Measurements from ENCODE around the gene GIMAP5.

GIMAP5 gene

DNA sequence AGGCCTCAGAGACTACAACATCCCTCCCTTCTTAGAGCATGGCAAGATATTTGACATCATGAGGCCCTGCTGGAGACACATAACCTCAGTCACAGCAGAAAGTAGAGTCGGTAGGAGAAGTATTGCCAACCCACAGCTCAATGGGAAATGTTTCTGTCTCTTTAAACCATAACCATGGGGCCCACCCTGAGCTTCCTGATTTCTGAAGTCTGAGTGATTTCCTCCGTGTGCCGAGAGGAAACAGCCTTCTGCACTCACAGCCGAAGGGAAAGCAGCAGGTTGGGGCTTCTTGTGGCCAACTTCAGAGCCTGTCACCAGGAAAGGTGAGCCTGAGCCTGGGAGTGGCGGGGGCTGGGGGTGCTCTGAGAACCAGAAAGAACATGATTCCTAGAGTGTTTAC is 20.9 kb upstream of the GIMAP5 start, which contains the start of gene GIMAP1:
Gene GIMAP1 (plus strand): TSS at position 246 of the 400 bp plus-strand sequence. CDS start 2,435 bp downstream, outside the sequence.
- no peak within 1 kb of the TSS for H3K4me3 ChIP-seq (ENCODE audit: low read length)
- no peaks in the 10 kb centered on the region for H3K79me2 ChIP-seq (ENCODE audit: control insufficient read depth, low read length)
- H3K27ac ChIP-seq (ENCODE audit: low read depth, low read length) = no peak within 1 kb of the TSS
- no peaks in the 10 kb centered on the region for H4K20me1 ChIP-seq (ENCODE audit: control insufficient read depth, insufficient read depth, low read depth, low read length)
- H3K4me1 ChIP-seq (ENCODE audit: control insufficient read depth, low read length) = no peaks in the 10 kb centered on the region
- no peak within 1 kb of the TSS for H3K4me2 ChIP-seq (ENCODE audit: low read length)
- H3F3A ChIP-seq (ENCODE audit: control insufficient read depth, insufficient read depth) = no peaks in the 10 kb centered on the region
- TF ChIP-seq, protein P1, sequence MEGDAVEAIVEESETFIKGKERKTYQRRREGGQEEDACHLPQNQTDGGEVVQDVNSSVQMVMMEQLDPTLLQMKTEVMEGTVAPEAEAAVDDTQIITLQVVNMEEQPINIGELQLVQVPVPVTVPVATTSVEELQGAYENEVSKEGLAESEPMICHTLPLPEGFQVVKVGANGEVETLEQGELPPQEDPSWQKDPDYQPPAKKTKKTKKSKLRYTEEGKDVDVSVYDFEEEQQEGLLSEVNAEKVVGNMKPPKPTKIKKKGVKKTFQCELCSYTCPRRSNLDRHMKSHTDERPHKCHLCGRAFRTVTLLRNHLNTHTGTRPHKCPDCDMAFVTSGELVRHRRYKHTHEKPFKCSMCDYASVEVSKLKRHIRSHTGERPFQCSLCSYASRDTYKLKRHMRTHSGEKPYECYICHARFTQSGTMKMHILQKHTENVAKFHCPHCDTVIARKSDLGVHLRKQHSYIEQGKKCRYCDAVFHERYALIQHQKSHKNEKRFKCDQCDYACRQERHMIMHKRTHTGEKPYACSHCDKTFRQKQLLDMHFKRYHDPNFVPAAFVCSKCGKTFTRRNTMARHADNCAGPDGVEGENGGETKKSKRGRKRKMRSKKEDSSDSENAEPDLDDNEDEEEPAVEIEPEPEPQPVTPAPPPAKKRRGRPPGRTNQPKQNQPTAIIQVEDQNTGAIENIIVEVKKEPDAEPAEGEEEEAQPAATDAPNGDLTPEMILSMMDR (IDR thresholded peaks at IDR 0.05; ENCODE audit: low read depth, low read length, poor library complexity, severe bottlenecking) = no peak
- TF ChIP-seq EZH2phosphoT487 (IDR thresholded peaks at IDR 0.05; ENCODE audit: borderline replicate concordance, low read length) = no peak
- H3K27me3 ChIP-seq (ENCODE audit: control insufficient read depth, low read length) = peaks cover 7% of the 10 kb centered on the region; the same call in 1 of the 2 replicates
- no peaks in the 10 kb centered on the region for H3K36me3 ChIP-seq (ENCODE audit: control insufficient read depth, low read length)
- H3K9me2 ChIP-seq (replicated peaks; ENCODE audit: control insufficient read depth, low read length) = no peaks in the 10 kb centered on the region
- no peaks in the 10 kb centered on the region for H3K9me3 ChIP-seq (ENCODE audit: control insufficient read depth, insufficient read depth, low read length)

DNA sequence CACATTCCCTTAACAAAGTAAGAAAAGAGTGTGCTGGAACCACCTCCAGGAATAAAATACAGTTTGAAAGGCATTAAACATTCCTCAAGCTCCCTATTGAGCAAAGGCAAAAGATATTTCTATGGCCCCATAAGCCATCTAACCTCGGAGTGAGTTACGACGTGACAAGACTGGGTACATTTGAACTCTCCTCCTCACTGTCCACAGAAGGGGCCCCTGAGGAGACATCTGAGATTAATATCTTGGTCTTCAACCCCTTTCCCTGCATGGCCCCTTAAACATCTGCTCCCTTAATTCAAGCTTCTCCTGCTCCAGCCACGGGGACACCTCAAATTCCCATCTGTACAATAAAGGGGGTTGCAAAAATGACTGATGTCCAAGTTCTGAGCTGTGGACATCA is 20.3 kb upstream of the GIMAP5 start:
- no peaks in the 10 kb centered on the region for H3K9me3 ChIP-seq (ENCODE audit: control insufficient read depth, insufficient read depth, low read length)
- H3K36me3 ChIP-seq (ENCODE audit: control insufficient read depth, low read length) = no peaks in the 10 kb centered on the region
- H3K27ac ChIP-seq (ENCODE audit: low read depth, low read length) = no peak overlapping the region
- H3K9me2 ChIP-seq (replicated peaks; ENCODE audit: control insufficient read depth, low read length) = no peaks in the 10 kb centered on the region
- H4K20me1 ChIP-seq (ENCODE audit: control insufficient read depth, insufficient read depth, low read depth, low read length) = no peaks in the 10 kb centered on the region
- H3K4me1 ChIP-seq (ENCODE audit: control insufficient read depth, low read length) = no peaks in the 10 kb centered on the region
- H3K79me2 ChIP-seq (ENCODE audit: control insufficient read depth, low read length) = no peaks in the 10 kb centered on the region
- H3K4me2 ChIP-seq (ENCODE audit: low read length) = no peak overlapping the region
- H3K27me3 ChIP-seq (ENCODE audit: control insufficient read depth, low read length) = peaks cover 7% of the 10 kb centered on the region; the same call in 1 of the 2 replicates
- TF ChIP-seq, protein P1 (IDR thresholded peaks at IDR 0.05; ENCODE audit: low read depth, low read length, poor library complexity, severe bottlenecking) = no peak
- TF ChIP-seq EZH2phosphoT487 (IDR thresholded peaks at IDR 0.05; ENCODE audit: borderline replicate concordance, low read length) = no peak
- no peak overlapping the region for H3K4me3 ChIP-seq (ENCODE audit: low read length)
- H3F3A ChIP-seq (ENCODE audit: control insufficient read depth, insufficient read depth) = no peaks in the 10 kb centered on the region

DNA sequence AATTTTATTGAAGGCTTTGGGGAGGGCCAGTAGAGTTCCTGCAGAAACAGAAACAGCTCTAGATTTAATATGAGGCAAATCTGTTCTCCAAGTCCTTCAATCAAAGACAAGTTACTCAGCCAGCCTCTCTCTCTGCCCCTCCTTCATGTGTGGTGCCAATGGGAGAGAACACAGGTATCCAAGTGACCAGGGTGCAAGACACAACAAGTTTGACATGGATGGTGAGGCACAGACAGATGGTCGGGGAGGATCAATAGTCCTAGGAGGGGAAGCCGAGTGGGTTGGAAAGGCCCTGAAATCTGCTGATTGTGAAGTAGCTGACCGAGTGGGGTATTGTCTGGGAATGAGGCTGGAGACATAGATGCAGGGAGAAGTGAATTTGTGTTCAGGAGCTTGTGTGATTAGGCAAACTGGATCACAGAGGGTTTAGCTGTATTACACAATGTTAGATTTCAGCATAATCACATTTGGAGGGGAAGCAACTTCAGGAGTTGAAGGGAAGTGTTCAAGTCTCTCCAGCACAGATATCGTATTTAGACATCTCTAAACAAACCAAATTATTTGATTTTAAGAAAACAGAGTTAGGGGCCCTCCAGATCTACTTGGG is 19.3 kb upstream of the GIMAP5 start:
- H3K4me2 ChIP-seq (ENCODE audit: low read length) = no peak overlapping the region
- TF ChIP-seq, protein P1 (IDR thresholded peaks at IDR 0.05; ENCODE audit: low read depth, low read length, poor library complexity, severe bottlenecking) = no peak
- no peak for TF ChIP-seq EZH2phosphoT487 (IDR thresholded peaks at IDR 0.05; ENCODE audit: borderline replicate concordance, low read length)

More for the DNA sequence above, 19.3 kb upstream of the GIMAP5 start:
- no peaks in the 10 kb centered on the region for H3F3A ChIP-seq (ENCODE audit: control insufficient read depth, insufficient read depth)
- H3K4me1 ChIP-seq (ENCODE audit: control insufficient read depth, low read length) = no peaks in the 10 kb centered on the region
- no peaks in the 10 kb centered on the region for H3K36me3 ChIP-seq (ENCODE audit: control insufficient read depth, low read length)
- peaks cover 7% of the 10 kb centered on the region; the same call in 1 of the 2 replicates for H3K27me3 ChIP-seq (ENCODE audit: control insufficient read depth, low read length)
- no peaks in the 10 kb centered on the region for H3K9me2 ChIP-seq (replicated peaks; ENCODE audit: control insufficient read depth, low read length)
- H3K4me3 ChIP-seq (ENCODE audit: low read length) = no peak overlapping the region
- H3K79me2 ChIP-seq (ENCODE audit: control insufficient read depth, low read length) = no peaks in the 10 kb centered on the region
- H3K9me3 ChIP-seq (ENCODE audit: control insufficient read depth, insufficient read depth, low read length) = no peaks in the 10 kb centered on the region
- H4K20me1 ChIP-seq (ENCODE audit: control insufficient read depth, insufficient read depth, low read depth, low read length) = no peaks in the 10 kb centered on the region
- no peak overlapping the region for H3K27ac ChIP-seq (ENCODE audit: low read depth, low read length)
